HPDE6-E6E7 (cell line): ENCODE results near the gene TUBB2A.
"Not testable (repeated sequence)": the region's sequence is repeated elsewhere in the genome, so short reads cannot be mapped to it uniquely, and the experiment has no call there.

Experiments used
- DNase-seq: peaks from one replicate; pipeline ENCODE4 v3.0.0; 2011; ENCODE audit warnings: missing footprints; ENCODE audit errors: extremely low spot score

TUBB2A gene

GRCh38 chr6:3157131-3157933 lies at the start of gene TUBB2A:
Gene TUBB2A (minus strand): TSS chr6:3157544. CDS start chr6:3157463, 81 bp downstream.
- peak; percentile 77 for DNase-seq

DNA sequence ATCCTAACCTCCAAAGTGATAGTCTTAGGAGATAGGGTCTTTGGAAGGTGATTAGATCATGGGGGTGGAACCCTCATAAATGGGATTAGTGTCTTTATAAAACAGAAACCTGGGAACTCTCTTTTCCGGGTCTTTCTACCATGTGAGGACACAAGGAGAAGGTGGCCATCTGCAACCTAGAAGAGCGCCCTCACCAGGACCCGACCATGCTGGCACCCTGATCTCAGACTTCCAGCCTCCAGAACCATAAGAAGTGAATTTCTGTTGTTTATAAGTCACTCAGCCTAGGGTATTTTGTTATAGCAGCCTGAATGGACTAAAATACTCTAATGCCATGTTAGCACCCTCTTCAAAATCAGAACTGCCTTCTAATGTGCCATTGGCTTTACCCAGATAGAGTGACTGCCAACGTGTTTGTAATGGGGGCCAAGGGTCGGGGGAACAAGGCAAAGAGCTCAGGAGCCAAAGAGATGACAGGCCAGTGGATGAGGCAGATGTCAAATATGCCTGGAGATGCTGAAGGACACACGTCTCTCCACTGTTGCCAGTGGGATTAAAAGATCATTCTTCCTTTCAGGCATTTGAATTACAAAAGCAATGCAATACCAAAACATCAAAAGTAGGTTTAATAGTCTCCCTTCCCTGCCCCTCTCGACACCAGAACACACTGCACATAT lies 49.1 kb upstream of the TUBB2A start:
- DNase-seq: no peak

- DNase-seq: peak; percentile 82
These were observed 48.6 kb upstream of the TUBB2A start for GRCh38 chr6:3205913-3206312.

- DNase-seq: no peak
These were observed 47.6 kb upstream of the TUBB2A start for GRCh38 chr6:3204921-3205320.

DNA sequence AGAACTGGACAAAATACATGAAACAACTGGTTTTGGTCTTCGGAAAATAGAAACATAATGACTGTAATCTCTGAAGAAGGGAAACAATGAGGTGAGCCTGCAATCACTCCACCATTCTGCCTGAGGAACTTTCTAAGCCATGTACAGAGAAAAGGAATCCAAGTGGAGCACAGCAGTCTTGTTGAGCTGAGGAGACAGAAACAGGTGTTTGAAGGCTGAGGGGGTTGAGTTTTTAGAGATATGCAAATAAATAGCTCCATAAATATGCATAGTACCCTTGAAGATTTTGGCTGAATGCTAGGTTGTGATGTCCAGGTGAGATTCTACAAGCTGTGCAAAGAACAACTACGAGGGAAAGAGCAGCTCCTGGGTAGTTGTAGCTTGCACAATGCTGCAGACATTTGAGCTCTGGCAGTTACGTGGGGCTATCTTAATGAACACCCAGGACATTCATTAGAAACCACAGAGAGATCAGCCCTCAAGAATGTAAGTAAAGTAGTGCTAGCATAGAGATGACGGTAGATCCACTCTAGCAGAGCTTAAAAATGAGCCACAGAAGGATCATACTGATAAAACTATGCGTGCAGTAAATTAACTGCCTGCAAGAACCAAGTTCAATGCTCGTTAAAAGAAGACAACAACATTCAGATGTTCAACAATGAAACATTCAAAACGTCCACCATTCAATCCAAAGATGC lies 45.8 kb upstream of the TUBB2A start:
- DNase-seq: no peak

DNA sequence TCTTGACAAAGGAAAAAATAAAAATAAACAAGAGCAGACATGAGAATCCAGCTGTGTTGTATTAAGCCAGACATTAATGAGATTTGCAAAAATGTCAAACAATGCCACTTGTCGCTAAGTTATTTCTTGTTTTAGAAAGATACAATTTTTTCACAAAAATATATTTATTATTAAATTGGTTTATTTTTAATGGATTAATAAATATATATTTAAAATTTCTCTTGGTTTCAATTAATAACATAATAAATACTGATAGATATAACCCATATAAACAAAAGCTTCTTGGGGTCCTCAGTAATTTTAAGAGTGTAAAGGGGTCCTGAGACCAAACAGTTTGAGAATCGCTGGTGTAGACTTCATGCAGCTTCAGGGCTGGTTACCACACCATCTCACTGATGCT lies 44.0 kb upstream of the TUBB2A start:
- DNase-seq: no peak

DNA sequence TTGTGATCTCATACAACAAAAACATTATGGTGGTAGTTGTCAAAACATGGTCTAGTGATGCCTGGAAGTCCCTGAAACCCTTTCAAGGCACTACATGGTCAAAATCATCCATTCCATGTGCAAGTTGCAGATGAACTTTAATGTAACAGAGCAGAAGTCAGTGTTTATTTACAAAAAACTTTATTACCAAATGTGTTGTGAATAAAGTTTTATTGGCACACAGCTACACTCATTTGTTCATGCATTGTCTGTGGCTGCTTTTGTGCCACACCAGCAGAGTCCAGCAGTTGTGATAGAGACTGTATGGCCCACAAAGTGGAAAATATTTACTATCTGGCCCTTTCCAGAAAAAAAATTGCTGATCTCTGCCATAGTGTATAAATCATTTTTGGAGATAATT lies 43.3 kb upstream of the TUBB2A start:
- DNase-seq: no peak

DNA sequence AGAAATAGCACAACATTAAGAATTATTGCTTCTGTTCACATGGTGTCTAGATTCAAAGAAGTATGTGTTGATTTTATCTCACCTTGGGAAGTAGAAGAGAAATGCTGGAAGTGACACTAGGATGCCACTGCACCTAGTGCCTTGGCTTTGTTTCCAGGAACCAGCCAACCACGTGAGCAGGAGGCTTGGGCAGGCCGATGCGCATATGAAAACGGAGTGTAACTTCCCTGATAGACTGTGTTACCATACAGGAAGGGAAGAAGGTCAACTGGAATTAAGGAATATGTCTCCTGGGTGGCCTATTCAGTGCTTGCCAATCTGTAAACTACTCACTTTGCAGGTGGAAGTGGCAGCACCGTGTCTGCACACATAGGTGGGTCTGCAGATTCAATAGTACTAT lies 42.0 kb upstream of the TUBB2A start:
- no peak for DNase-seq

DNA sequence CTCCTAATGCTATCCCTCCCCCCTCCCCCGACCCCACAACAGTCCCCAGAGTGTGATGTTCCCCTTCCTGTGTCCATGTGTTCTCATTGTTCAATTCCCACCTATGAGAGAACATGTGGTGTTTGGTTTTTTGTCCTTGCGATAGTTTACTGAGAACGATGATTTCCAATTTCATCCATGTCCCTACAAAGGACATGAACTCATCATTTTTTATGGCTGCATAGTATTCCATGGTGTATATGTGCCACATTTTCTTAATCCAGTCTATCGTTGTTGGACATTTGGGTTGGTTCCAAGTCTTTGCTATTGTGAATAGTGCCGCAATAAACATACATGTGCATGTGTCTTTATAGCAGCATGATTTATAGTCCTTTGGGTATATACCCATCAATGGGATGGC lies 40.4 kb upstream of the TUBB2A start:
- DNase-seq: not testable (repeated sequence)

DNA sequence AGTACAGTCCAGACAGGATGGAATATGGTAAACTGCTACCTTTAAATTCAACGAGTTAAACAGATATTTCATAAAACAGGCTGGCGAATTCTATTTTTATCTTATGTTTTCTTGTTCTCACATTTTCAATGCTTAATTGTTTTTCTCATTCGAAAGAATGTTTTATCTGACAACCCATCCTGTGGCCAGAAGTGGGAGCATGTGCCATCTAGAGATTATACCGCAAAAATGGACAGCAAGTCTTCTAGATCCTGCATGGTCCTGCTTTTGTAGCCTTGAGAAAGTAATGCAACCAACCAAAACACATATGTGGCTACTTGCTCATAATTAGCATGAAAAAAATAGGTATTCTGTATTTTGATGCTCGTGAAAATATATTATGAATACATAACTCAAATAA lies 39.4 kb upstream of the TUBB2A start:
- no peak for DNase-seq

GRCh38 chr6:3195695-3196497 lies 38.6 kb upstream of the TUBB2A start:
- DNase-seq: no peak

DNA sequence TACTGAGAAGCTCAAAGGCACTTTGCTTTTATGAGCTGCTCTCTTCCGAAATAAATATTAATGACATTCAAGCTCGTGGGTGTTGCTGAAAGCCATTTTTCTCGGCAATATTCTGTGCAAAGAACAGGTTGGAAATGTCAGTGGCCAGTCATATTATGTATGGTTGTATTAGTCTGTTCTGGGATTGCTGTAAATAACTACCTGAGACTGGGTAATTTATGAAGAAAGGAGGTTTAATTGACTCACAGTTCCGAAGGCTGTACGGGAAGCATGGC lies 38.0 kb upstream of the TUBB2A start:
- no peak for DNase-seq

DNA sequence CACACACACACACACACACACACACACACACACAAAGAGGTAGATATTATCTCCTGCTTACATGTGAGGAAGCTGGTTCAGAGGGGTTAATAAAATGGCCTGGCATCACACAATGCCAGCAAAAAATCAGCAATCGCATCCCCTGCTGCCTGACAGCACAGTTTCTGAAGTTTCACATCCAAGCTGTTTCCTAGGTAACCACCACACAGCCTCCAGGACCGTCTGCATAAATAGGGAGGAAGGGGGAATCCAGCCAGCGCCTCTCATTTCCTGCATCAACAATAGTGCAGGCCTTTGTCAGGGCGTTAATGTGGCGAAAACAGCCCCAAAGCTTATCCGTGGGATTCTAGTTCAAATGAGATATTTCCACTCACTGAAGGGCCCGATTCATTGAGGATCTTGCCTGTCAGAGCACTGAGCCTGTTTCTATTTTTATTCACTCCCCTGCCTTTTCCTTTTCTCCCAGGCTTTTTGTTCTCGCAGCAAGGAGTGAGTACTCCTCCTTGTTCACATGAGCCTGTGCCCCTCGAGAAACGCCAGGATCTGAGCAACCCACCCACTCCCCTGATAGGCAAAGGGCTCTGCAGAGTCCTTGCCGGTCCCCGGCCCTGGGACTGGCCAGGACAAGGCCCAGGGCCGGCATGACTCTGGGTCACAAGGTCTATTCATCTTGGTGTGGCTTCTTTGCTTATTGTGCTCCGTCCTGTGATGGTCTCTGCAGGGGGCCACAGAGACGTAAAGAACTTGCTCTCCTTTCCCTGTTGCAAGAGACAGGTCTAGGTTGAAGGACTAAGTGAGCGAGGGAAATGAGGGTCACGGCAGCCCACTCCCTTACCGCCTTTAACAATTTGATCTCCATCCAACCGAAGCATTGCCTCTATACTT lies 37.4 kb upstream of the TUBB2A start:
- no peak for DNase-seq

DNA sequence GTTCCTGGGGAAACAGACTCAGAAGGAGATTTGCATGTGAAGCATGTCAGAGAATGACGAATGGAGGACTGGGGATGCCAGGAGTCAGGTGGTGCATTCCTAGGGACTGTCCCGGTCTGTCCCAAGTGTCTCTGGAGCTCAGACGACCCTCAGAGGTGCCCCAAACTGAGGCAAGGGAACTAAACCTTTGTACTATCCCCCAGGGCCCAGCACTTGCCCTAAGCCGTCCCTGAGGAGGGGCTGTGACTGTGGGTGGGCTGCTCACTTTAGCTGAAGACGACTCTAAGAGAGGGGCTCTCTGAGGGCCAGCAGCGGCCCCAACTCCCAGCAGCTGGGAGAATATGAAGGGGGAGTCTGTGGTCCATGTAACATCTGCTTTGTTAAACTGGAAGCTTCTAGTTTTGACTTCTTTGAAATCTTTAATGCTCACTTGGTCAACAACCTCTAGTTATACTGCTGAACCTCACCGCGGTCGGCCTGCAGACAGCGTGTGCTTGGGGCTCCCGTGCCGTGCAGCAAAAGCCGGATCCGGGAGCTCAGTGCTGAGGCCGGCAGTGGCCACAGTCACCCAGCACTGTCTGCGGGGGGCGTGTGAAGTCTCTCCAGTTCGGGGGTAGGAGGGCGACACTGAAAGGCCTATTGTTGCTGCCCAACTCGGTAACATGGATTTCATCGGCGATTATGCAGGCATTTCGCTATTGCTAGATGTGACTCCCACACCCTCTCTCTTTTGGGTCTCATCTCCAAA lies 35.9 kb upstream of the TUBB2A start:
- DNase-seq: no peak

- no peak for DNase-seq
These were observed 33.4 kb upstream of the TUBB2A start for GRCh38 chr6:3190779-3191178.

GRCh38 chr6:3190056-3190455 lies 32.7 kb upstream of the TUBB2A start:
- DNase-seq: no peak

GRCh38 chr6:3189192-3189591 lies 31.8 kb upstream of the TUBB2A start:
- not testable (repeated sequence) for DNase-seq

DNA sequence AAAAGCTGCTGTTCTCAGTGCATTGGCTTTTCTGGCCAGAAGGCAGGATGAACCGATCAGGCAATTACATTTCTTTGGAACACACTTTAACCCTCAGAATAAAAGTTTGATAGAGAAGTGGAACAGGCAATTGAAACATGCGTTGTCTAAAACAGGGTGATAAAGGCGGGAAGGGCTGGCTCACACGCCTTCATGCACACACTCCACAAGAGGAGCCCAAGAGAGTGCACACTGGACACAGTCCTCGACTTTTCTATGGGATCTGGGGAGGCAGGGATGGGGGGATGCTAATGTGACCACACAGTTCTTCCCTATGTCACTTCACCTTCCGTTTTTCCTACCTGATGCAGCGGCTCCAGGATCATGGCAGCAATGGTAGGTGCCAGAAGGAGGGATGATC lies 30.9 kb upstream of the TUBB2A start:
- no peak for DNase-seq

DNA sequence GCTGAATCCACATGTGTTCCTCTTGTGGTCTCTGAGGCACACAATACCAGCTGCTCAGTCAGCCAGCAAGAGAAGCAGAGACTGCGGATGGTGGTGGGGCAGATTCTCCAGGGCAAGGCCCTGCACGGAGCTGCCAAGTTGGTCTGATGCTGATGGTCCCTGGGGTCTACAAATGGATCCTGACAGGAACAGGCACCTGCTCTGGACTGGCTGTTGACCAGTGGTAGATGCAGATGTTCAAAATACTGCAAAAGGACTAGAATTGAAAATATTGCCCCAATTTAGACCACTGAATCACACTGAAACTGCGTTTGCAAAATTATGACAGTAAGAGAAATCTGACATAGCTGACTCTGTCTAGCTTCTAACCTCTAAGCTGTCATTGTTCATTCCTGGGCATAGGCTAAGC lies 29.6 kb upstream of the TUBB2A start:
- DNase-seq: no peak

DNA sequence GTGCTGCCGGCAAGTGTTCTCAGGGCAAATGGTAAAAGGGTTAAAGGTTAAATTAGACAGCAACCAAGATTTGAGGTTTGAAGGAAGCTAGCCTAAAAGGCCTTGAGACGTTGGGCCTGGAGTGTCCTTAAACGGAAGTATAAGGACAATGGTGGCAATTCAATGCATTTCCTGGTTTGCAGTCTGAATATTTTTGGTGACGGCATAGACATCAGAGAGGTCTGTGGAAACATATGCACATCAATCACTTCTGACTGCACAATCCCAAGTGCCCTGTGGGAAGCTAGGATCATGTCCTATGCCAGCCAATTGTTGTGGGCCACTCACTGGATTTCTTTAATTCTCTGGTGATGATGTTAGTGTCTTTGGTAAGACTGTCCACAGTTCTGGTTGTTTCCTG lies 25.7 kb upstream of the TUBB2A start:
- DNase-seq: no peak
